GM20000 (cell line): ENCODE measurements around the gene FOXRED1.

ENCODE experiments used
- DNase-seq: peaks from one replicate; pipeline ENCODE4 v3.0.0; 2012; ENCODE audit warnings: low spot score
- CTCF ChIP-seq: IDR thresholded peaks from 2 replicates; pipeline ENCODE4 v1.5.1; 2012; ENCODE audit warnings: mild to moderate bottlenecking, control low read depth; ENCODE audit errors: extremely low read depth, missing control alignments

Gene FOXRED1

GRCh38 chr11:126282736-126283591 lies 14.0 kb downstream of the FOXRED1 start, which contains the start of gene TIRAP:
TIRAP (plus strand) TSS chr11:126283093; CDS start chr11:126290895, 7,802 bp downstream.
- peak; percentile 80 for DNase-seq

GRCh38 chr11:126284829-126285228 lies 15.9 kb downstream of the FOXRED1 start:
- peak; percentile 77 for DNase-seq
- TF ChIP-seq CTCF = no peak

More at GRCh38 chr11:126282736-126283591, 14.0 kb downstream of the FOXRED1 start, which contains the start of gene TIRAP:
- no peak for TF ChIP-seq CTCF

GRCh38 chr11:126288237-126288636 lies 19.3 kb downstream of the FOXRED1 start:
- no peak for TF ChIP-seq CTCF
- no peak for DNase-seq

- no peak for DNase-seq
These were observed 21.9 kb downstream of the FOXRED1 start for GRCh38 chr11:126290887-126291286.

GRCh38 chr11:126293726-126294125 lies 24.8 kb downstream of the FOXRED1 start:
- no peak for DNase-seq
- TF ChIP-seq CTCF = no peak

More at GRCh38 chr11:126290887-126291286, 21.9 kb downstream of the FOXRED1 start:
- TF ChIP-seq CTCF = no peak

- DNase-seq = no peak
- no peak for TF ChIP-seq CTCF
These were observed 28.1 kb downstream of the FOXRED1 start for GRCh38 chr11:126297004-126297403.

GRCh38 chr11:126303623-126304456 lies 34.9 kb downstream of the FOXRED1 start, which contains the start of gene DCPS:
DCPS (plus strand) TSS chr11:126304060; CDS start chr11:126304081, 21 bp downstream.
- TF ChIP-seq CTCF = no peak
- peak; percentile 90 for DNase-seq
